Keratinocyte (primary cell): ENCODE data around the gene ENPP3. TPM values are rescaled to one million over a fixed set of nuclear protein-coding genes. Genes with fewer than 3 reads are reported as not detected.

ENCODE experiments used
- DNase-seq: peaks from one replicate; pipeline ENCODE4 v3.0.0-alpha.2; 2011; ENCODE audit warnings: low read depth, missing footprints, low spot score
- FAIRE-seq: peaks from 2 replicates; lab custom pipeline; 2011; peaks lifted over from hg19 to GRCh38; lab: Jason Lieb, UNC
- H2AFZ ChIP-seq: 2 replicates; pipeline ENCODE4 v1.6.0; 2012; ENCODE audit warnings: low read length, control low read depth, inconsistent platforms; ENCODE audit not compliant: control insufficient read depth
- H3K27ac ChIP-seq: 2 replicates; pipeline ENCODE4 v1.5.1; 2011; ENCODE audit warnings: low read length; ENCODE audit not compliant: control insufficient read depth, insufficient read depth
- H3K27me3 ChIP-seq: 3 replicates; pipeline ENCODE4 v1.6.0; 2011; ENCODE audit warnings: low read length; ENCODE audit not compliant: control insufficient read depth, insufficient read depth; ENCODE audit errors: extremely low read depth
- H3K36me3 ChIP-seq, 2 experiments: 2 replicates in 1 of 2; 3 replicates in 1 of 2; pipeline ENCODE4 v1.5.1; 2011; ENCODE audit warnings: low read length in 2 of 2, mild to moderate bottlenecking in 1 of 2; ENCODE audit not compliant: control insufficient read depth in 2 of 2, insufficient read depth in 2 of 2; ENCODE audit errors: extremely low read depth in 1 of 2
- H3K4me1 ChIP-seq: 3 replicates; pipeline ENCODE4 v1.5.1; 2011; ENCODE audit warnings: low read length; ENCODE audit not compliant: control insufficient read depth, insufficient read depth; ENCODE audit errors: extremely low read depth
- H3K4me2 ChIP-seq: 3 replicates; pipeline ENCODE4 v1.6.0; 2011; ENCODE audit warnings: low read depth, low read length; ENCODE audit not compliant: control insufficient read depth, insufficient read depth; ENCODE audit errors: extremely low read depth
- H3K4me3 ChIP-seq, 3 experiments: fragments of 200-600 bp in 1 of 3; sonication (generic) in 1 of 3; 2 replicates in 2 of 3; 3 replicates in 1 of 3; pipeline ENCODE4 v1.5.1; 2011 to 2016; ENCODE audit warnings: low read length in 3 of 3, mild to moderate bottlenecking in 3 of 3, control low read depth in 2 of 3, inconsistent platforms in 1 of 3, low read depth in 1 of 3, mixed read lengths in 1 of 3, mixed run types in 1 of 3, moderate library complexity in 1 of 3; ENCODE audit not compliant: control insufficient read depth in 2 of 3, insufficient read depth in 2 of 3; ENCODE audit errors: extremely low read depth in 1 of 3
- H3K79me2 ChIP-seq: 2 replicates; pipeline ENCODE4 v1.6.0; 2012; ENCODE audit warnings: low read length; ENCODE audit not compliant: control insufficient read depth, insufficient read depth
- H3K9ac ChIP-seq: 3 replicates; pipeline ENCODE4 v1.6.0; 2011; ENCODE audit warnings: low read length; ENCODE audit not compliant: control insufficient read depth, insufficient read depth; ENCODE audit errors: extremely low read depth
- H3K9me1 ChIP-seq: 3 replicates; pipeline ENCODE4 v1.6.0; 2011; ENCODE audit warnings: low read length; ENCODE audit not compliant: control insufficient read depth, insufficient read depth; ENCODE audit errors: extremely low read depth
- H3K9me3 ChIP-seq: 2 replicates; pipeline ENCODE4 v1.5.1; 2012; ENCODE audit warnings: low read depth, low read length; ENCODE audit not compliant: control insufficient read depth
- H4K20me1 ChIP-seq: 3 replicates; pipeline ENCODE4 v1.6.0; 2011; ENCODE audit warnings: low read length; ENCODE audit not compliant: control insufficient read depth, insufficient read depth; ENCODE audit errors: extremely low read depth
- EZH2 ChIP-seq: IDR thresholded peaks from one replicate; pipeline ENCODE4 v1.6.1; 2012; ENCODE audit warnings: inconsistent platforms, mild to moderate bottlenecking, low read length, moderate library complexity
- dilution Hi-C: fragments of 300-500 bp; cut with MboI; formaldehyde crosslinking; loops from one replicate; pipeline ENCODE4 v1.7.0; 2020; ENCODE audit warnings: low sequenced_read_pairs; ENCODE audit not compliant: extremely low pct_ligation_motif_present
- polyA plus RNA-seq, 5 experiments: library from polyadenylated mRNA; depleted of rRNA in 3 of 5; stranded (reverse) in 3 of 5; stranded (forward) in 1 of 5; unstranded in 1 of 5; fragments of >200 nt; gene quantifications; 1 replicate in 1 of 5; 2 replicates in 3 of 5; 3 replicates in 1 of 5; pipeline versions ENCODE4 v1.2.1 to v1.2.3, GENCODE V29; 2011 to 2012; ENCODE audit warnings: missing spikeins in 2 of 5, low read depth in 1 of 5, low replicate concordance in 1 of 5
- TF ChIP-seq, protein P1 (sequence below), 3 experiments: IDR thresholded peaks in 1 of 3; conservative IDR thresholded peaks in 1 of 3; optimal IDR thresholded peaks in 1 of 3; 2 replicates in 2 of 3; 3 replicates in 1 of 3; pipeline versions ENCODE3 to v1.5.1; 2011; ENCODE audit warnings: low read length in 3 of 3, mild to moderate bottlenecking in 3 of 3, moderate library complexity in 2 of 3, control low read depth in 1 of 3, inconsistent platforms in 1 of 3; ENCODE audit not compliant: insufficient read depth in 2 of 3; ENCODE audit errors: extremely low read depth in 1 of 3

The ENPP3 gene
- polyA plus RNA-seq, 1 donor (not counting 4 experiments of a cell fraction or from before 2014, with no cell fraction given) = not detected

DNA sequence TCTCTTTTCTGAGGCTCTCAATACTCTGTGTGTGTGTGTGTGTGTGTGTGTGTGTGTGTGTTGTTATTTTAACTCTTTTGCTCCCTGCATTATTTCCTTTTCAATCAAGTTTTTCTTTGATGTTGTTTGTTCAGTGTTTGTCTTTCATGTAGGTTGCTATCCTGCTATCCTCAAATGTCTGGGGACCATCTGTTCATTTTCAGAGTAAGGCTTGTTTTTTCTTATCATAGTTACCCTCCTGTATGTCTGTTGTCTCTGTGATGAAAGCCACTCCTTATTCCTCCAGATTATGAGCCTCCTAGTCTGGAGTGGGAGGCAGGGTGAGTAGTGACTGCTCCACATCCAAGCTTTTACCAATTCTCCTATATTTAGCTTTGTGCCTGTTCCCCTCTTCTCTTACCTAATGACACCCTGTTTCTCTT is 9.2 kb downstream of the ENPP3 start:
- DNase-seq (no peak), FAIRE-seq (no peak)
- no peak overlapping the region for H3K4me2 ChIP-seq
- H4K20me1 ChIP-seq = no peaks in the 10 kb centered on the region
- dilution Hi-C loops = no loop called here
- H3K27me3 ChIP-seq = no peaks in the 10 kb centered on the region
- TF ChIP-seq, protein P1, sequence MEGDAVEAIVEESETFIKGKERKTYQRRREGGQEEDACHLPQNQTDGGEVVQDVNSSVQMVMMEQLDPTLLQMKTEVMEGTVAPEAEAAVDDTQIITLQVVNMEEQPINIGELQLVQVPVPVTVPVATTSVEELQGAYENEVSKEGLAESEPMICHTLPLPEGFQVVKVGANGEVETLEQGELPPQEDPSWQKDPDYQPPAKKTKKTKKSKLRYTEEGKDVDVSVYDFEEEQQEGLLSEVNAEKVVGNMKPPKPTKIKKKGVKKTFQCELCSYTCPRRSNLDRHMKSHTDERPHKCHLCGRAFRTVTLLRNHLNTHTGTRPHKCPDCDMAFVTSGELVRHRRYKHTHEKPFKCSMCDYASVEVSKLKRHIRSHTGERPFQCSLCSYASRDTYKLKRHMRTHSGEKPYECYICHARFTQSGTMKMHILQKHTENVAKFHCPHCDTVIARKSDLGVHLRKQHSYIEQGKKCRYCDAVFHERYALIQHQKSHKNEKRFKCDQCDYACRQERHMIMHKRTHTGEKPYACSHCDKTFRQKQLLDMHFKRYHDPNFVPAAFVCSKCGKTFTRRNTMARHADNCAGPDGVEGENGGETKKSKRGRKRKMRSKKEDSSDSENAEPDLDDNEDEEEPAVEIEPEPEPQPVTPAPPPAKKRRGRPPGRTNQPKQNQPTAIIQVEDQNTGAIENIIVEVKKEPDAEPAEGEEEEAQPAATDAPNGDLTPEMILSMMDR (optimal IDR thresholded peaks at IDR 0.05 in 1 of 3, IDR thresholded peaks at IDR 0.05 in 1 of 3, conservative IDR thresholded peaks at IDR 0.05 in 1 of 3; ENCODE audit: extremely low read depth in 1 of 3, insufficient read depth in 2 of 3, low read length in 3 of 3) = no peak
- no peak for TF ChIP-seq EZH2
- no peaks in the 10 kb centered on the region for H3K4me1 ChIP-seq
- no peaks in the 10 kb centered on the region for H3K9me1 ChIP-seq
- H3K4me3 ChIP-seq = no peak overlapping the region
- no peaks in the 10 kb centered on the region for H3K36me3 ChIP-seq
- H3K27ac ChIP-seq = no peak overlapping the region
- H3K9ac ChIP-seq = no peak overlapping the region
- no peaks in the 10 kb centered on the region for H3K79me2 ChIP-seq
- H2AFZ ChIP-seq = no peak overlapping the region
- no peaks in the 10 kb centered on the region for H3K9me3 ChIP-seq

DNA sequence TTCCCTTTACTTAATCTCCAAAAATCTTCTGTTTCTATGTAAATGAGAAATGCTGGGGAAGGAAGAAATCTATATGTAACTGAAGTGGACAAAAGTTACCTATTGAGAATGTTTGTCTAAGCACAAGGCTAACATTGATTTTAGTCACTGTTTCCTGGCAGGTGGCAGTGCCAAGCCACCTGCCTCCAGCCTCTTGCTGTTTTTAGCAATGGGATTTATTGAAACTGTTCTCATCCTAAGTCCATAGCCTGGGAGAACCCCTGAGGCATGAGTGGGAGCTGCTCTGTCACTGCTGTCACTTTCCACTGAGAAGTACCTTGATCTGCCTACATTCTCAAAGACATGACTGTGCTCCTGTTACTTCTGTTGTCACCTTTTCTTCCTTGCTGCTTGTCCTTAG is 14.7 kb downstream of the ENPP3 start:
- Histone ChIP-seq H3K27ac (no peak overlapping the region), H2AFZ (no peak overlapping the region), H3K27me3 (no peaks in the 10 kb centered on the region), H3K4me3 (no peak overlapping the region), H3K36me3 (no peaks in the 10 kb centered on the region), H3K9me3 (no peaks in the 10 kb centered on the region), H3K4me2 (no peak overlapping the region), H3K9me1 (no peaks in the 10 kb centered on the region), H3K79me2 (no peaks in the 10 kb centered on the region), H3K4me1 (no peaks in the 10 kb centered on the region), H3K9ac (no peak overlapping the region), H4K20me1 (no peaks in the 10 kb centered on the region)
- dilution Hi-C loops = no loop called here
- DNase-seq (no peak), FAIRE-seq (no peak)
- TF ChIP-seq EZH2 = no peak
- TF ChIP-seq, protein P1 (optimal IDR thresholded peaks at IDR 0.05 in 1 of 3, IDR thresholded peaks at IDR 0.05 in 1 of 3, conservative IDR thresholded peaks at IDR 0.05 in 1 of 3; ENCODE audit: extremely low read depth in 1 of 3, insufficient read depth in 2 of 3, low read length in 3 of 3) = no peak
